HEK293 (cell line): ENCODE results near the gene TESMIN.

ENCODE experiments used
- CTCF ChIA-PET: fragments of 350-600 bp; formaldehyde crosslinking; extraction: SDS; loops from one replicate; lab custom pipeline; 2021; ENCODE audit warnings: antibody characterized with exemption; lab: Yijun Ruan, JAX
- POLR2A ChIA-PET: fragments of 300-600 bp; formaldehyde crosslinking; extraction: SDS; loops from one replicate; lab custom pipeline; 2020; ENCODE audit warnings: antibody characterized with exemption, inconsistent platforms; lab: Yijun Ruan, JAX
- H3K27ac ChIP-seq: fragments of 200-500 bp; sonication (Bioruptor generic); 2 replicates; pipeline ENCODE4 v1.5.1; 2014; ENCODE audit warnings: low read depth, low read length, control low read depth, inconsistent platforms; ENCODE audit errors: extremely low read depth
- H3K36me3 ChIP-seq, 2 experiments: fragments of 200-500 bp in 1 of 2; sonication (Bioruptor generic) in 1 of 2; 1 replicate in 1 of 2; 2 replicates in 1 of 2; pipeline ENCODE4 v1.5.1; 2014 to 2017; ENCODE audit warnings: inconsistent platforms in 2 of 2, low read length in 2 of 2; ENCODE audit not compliant: control insufficient read depth in 2 of 2, insufficient read depth in 1 of 2
- H3K4me1 ChIP-seq: fragments of 200-500 bp; sonication (Bioruptor generic); 2 replicates; pipeline ENCODE4 v1.5.1; 2014; ENCODE audit warnings: mild to moderate bottlenecking, low read length, inconsistent platforms; ENCODE audit not compliant: control insufficient read depth, insufficient read depth
- H3K4me3 ChIP-seq: 2 replicates; pipeline ENCODE4 v1.5.1; 2011; ENCODE audit warnings: low read depth, mild to moderate bottlenecking, control low read depth, low read length, moderate library complexity
- H3K9me3 ChIP-seq: fragments of 200-500 bp; sonication (Bioruptor generic); 2 replicates; pipeline ENCODE4 v1.5.1; 2014; ENCODE audit warnings: low read depth, low read length, inconsistent platforms; ENCODE audit not compliant: control insufficient read depth, insufficient read depth
- AEBP2 ChIP-seq: fragments of 450-650 bp; formaldehyde crosslinking; IDR thresholded peaks from 2 replicates; pipeline ENCODE4 v1.5.1; 2016; ENCODE audit warnings: missing biosample characterization, missing genetic modification characterization, borderline replicate concordance
- ATF2 ChIP-seq: fragments of 450-650 bp; formaldehyde crosslinking; IDR thresholded peaks from 2 replicates; pipeline ENCODE4 v1.5.1; 2016; ENCODE audit warnings: missing biosample characterization, missing genetic modification characterization, low read depth
- BCL11A ChIP-seq: fragments of 450-650 bp; formaldehyde crosslinking; IDR thresholded peaks from 2 replicates; pipeline ENCODE4 v1.5.1; 2016; ENCODE audit warnings: low read depth, missing biosample characterization, missing genetic modification characterization
- EGR2 ChIP-seq: fragments of 450-650 bp; formaldehyde crosslinking; IDR thresholded peaks from 2 replicates; pipeline ENCODE4 v1.5.1; 2016; ENCODE audit warnings: low read depth, missing biosample characterization, missing genetic modification characterization
- GLIS1 ChIP-seq: fragments of 450-650 bp; formaldehyde crosslinking; IDR thresholded peaks from 2 replicates; pipeline ENCODE4 v1.5.1; 2016; ENCODE audit warnings: missing biosample characterization, missing genetic modification characterization
- KLF7 ChIP-seq: fragments of 450-650 bp; formaldehyde crosslinking; IDR thresholded peaks from 2 replicates; pipeline ENCODE4 v1.5.1; 2016; ENCODE audit warnings: missing biosample characterization, missing genetic modification characterization, borderline replicate concordance
- KLF8 ChIP-seq: fragments of 450-650 bp; formaldehyde crosslinking; IDR thresholded peaks from 2 replicates; pipeline ENCODE4 v1.5.1; 2016; ENCODE audit warnings: missing biosample characterization, missing genetic modification characterization
- PATZ1 ChIP-seq: fragments of 450-650 bp; formaldehyde crosslinking; IDR thresholded peaks from 2 replicates; pipeline ENCODE4 v1.5.1; 2016; ENCODE audit warnings: missing biosample characterization, missing genetic modification characterization
- PRDM6 ChIP-seq: fragments of 450-650 bp; formaldehyde crosslinking; IDR thresholded peaks from 2 replicates; pipeline ENCODE4 v1.5.1; 2017; ENCODE audit warnings: missing biosample characterization, missing genetic modification characterization
- ZBTB49 ChIP-seq: fragments of 450-650 bp; formaldehyde crosslinking; IDR thresholded peaks from 2 replicates; pipeline ENCODE4 v1.5.1; 2016; ENCODE audit warnings: missing biosample characterization, missing genetic modification characterization, low read depth
- ZFP41 ChIP-seq: fragments of 450-650 bp; formaldehyde crosslinking; IDR thresholded peaks from 2 replicates; pipeline ENCODE4 v1.5.1; 2016; ENCODE audit warnings: missing biosample characterization, missing genetic modification characterization, borderline replicate concordance
- ZNF112 ChIP-seq: fragments of 450-650 bp; formaldehyde crosslinking; IDR thresholded peaks from 2 replicates; pipeline ENCODE4 v1.5.0; 2017; ENCODE audit warnings: missing biosample characterization, missing genetic modification characterization
- ZNF223 ChIP-seq: fragments of 450-650 bp; formaldehyde crosslinking; IDR thresholded peaks from 2 replicates; pipeline ENCODE4 v1.5.1; 2016; ENCODE audit warnings: missing biosample characterization, missing genetic modification characterization
- ZNF239 ChIP-seq: fragments of 450-650 bp; formaldehyde crosslinking; IDR thresholded peaks from 2 replicates; pipeline ENCODE4 v1.5.1; 2016; ENCODE audit warnings: missing biosample characterization, missing genetic modification characterization
- ZNF248 ChIP-seq: fragments of 450-650 bp; formaldehyde crosslinking; IDR thresholded peaks from 2 replicates; pipeline ENCODE4 v1.5.1; 2017; ENCODE audit warnings: missing biosample characterization, missing genetic modification characterization
- ZNF433 ChIP-seq: fragments of 450-650 bp; formaldehyde crosslinking; IDR thresholded peaks from 2 replicates; pipeline ENCODE4 v1.5.1; 2016; ENCODE audit warnings: missing biosample characterization, missing genetic modification characterization, low read depth
- ZNF473 ChIP-seq: fragments of 450-650 bp; formaldehyde crosslinking; IDR thresholded peaks from 2 replicates; pipeline ENCODE4 v1.5.1; 2017; ENCODE audit warnings: missing biosample characterization, missing genetic modification characterization
- ZNF510 ChIP-seq: fragments of 450-650 bp; formaldehyde crosslinking; IDR thresholded peaks from 2 replicates; pipeline ENCODE4 v1.5.1; 2018; ENCODE audit warnings: mild to moderate bottlenecking, missing genetic modification characterization, missing biosample characterization; ENCODE audit not compliant: insufficient replicate concordance
- ZNF560 ChIP-seq: fragments of 450-650 bp; formaldehyde crosslinking; IDR thresholded peaks from 2 replicates; pipeline ENCODE4 v1.5.1; 2017; ENCODE audit warnings: missing biosample characterization, missing genetic modification characterization, borderline replicate concordance
- ZNF624 ChIP-seq: fragments of 450-650 bp; formaldehyde crosslinking; IDR thresholded peaks from 2 replicates; pipeline ENCODE4 v1.5.1; 2017; ENCODE audit warnings: missing biosample characterization, missing genetic modification characterization
- ZNF701 ChIP-seq: fragments of 450-650 bp; formaldehyde crosslinking; IDR thresholded peaks from 2 replicates; pipeline ENCODE4 v1.5.1; 2016; ENCODE audit warnings: missing biosample characterization, missing genetic modification characterization
- ZNF843 ChIP-seq: fragments of 450-650 bp; formaldehyde crosslinking; IDR thresholded peaks from 2 replicates; pipeline ENCODE4 v1.5.1; 2016; ENCODE audit warnings: missing biosample characterization, missing genetic modification characterization
- ZSCAN23 ChIP-seq: fragments of 450-650 bp; formaldehyde crosslinking; IDR thresholded peaks from 2 replicates; pipeline ENCODE4 v1.5.1; 2016; ENCODE audit warnings: missing biosample characterization, missing genetic modification characterization
- ZSCAN30 ChIP-seq: fragments of 450-650 bp; IDR thresholded peaks from 2 replicates; pipeline ENCODE4 v1.5.1; 2018; ENCODE audit warnings: missing biosample characterization, mild to moderate bottlenecking, missing genetic modification characterization, moderate library complexity

The TESMIN gene

GRCh38 chr11:68766786-68767185, 15.5 kb upstream of the TESMIN start (continued):
- TF ChIP-seq BCL11A (tag by site-specific recombination) (no peak), ZNF248 (no peak)

GRCh38 chr11:68764746-68765145, 13.4 kb upstream of the TESMIN start:
- H3K4me3 ChIP-seq, result no peak overlapping the region
- peaks cover 0 to 28% of the 10 kb centered on the region in 2 experiments; a peak in 1 of 3 replicates for H3K36me3 ChIP-seq
- POLR2A ChIA-PET, result no interaction called here
- no peaks in the 10 kb centered on the region for H3K9me3 ChIP-seq
- H3K4me1 ChIP-seq, result no peaks in the 10 kb centered on the region
- no peak overlapping the region for H3K27ac ChIP-seq
- TF ChIP-seq ZNF112 (tag by site-specific recombination) (no peak), GLIS1 (tag by site-specific recombination) (no peak), EGR2 (no peak), ZNF433 (no peak), ZNF560 (tag by site-specific recombination) (no peak), ZFP41 (tag by site-specific recombination) (no peak), ATF2 (tag by site-specific recombination) (no peak), KLF8 (no peak), ZNF223 (tag by site-specific recombination) (no peak), ZNF473 (tag by site-specific recombination) (no peak), ZSCAN23 (tag by site-specific recombination) (no peak), ZNF701 (tag by site-specific recombination) (no peak)
- TF ChIP-seq, all 188 proteins: peak for 0
- CTCF ChIA-PET, result interaction anchor here (0.6 kb wide), 1 partner anchor 33 kb away, joined by 3 read pairs; no protein-coding TSS in a partner anchor

- ChIA-PET POLR2A (no interaction called here), CTCF (interaction anchor here (0.6 kb wide), 1 partner anchor 34 kb away, joined by 3 read pairs; no protein-coding TSS in a partner anchor)
- Histone ChIP-seq H3K4me1 (no peaks in the 10 kb centered on the region), H3K27ac (no peak overlapping the region), H3K36me3 (peaks cover 0 to 30% of the 10 kb centered on the region in 2 experiments; a peak in 2 of 3 replicates), H3K4me3 (no peak overlapping the region), H3K9me3 (no peaks in the 10 kb centered on the region)
- TF ChIP-seq ZNF510 (tag by site-specific recombination) (no peak), PRDM6 (no peak), ZBTB49 (no peak), ZNF843 (tag by site-specific recombination) (no peak), PATZ1 (tag by site-specific recombination) (no peak), ZNF239 (tag by site-specific recombination) (no peak), ZNF624 (tag by site-specific recombination) (no peak), KLF7 (no peak), ZSCAN30 (tag by site-specific recombination) (no peak), AEBP2 (no peak)
These were observed 12.8 kb upstream of the TESMIN start for GRCh38 chr11:68763926-68764657.
